ENCODE results near the gene KBTBD13.

GRCh38 chr15:65097651-65098263 is 21.2 kb downstream of the KBTBD13 start:
- TF ChIP-seq CTCF (conservative IDR thresholded peaks at IDR 0.05; ENCODE audit: low read depth, low read length) (no peak), EZH2phosphoT487 (IDR thresholded peaks at IDR 0.05; ENCODE audit: borderline replicate concordance, low read length) (no peak), EZH2 (IDR thresholded peaks at IDR 0.05; ENCODE audit: low read length, unreplicated experiment) (no peak)
